ENCODE data around the gene ROBO1.

The ROBO1 gene

GRCh38 chr3:79773291-79773690 is 5.5 kb upstream of the ROBO1 start:
- no peaks in the 10 kb centered on the region for H3K9me2 ChIP-seq (replicated peaks; ENCODE audit: insufficient read depth, low read length)
- H3K79me2 ChIP-seq (ENCODE audit: insufficient read depth, low read length): no peaks in the 10 kb centered on the region
- H3K27me3 ChIP-seq (ENCODE audit: low read length): no peaks in the 10 kb centered on the region
- no peak for TF ChIP-seq CTCF (IDR thresholded peaks at IDR 0.05; ENCODE audit: insufficient read depth, low read length, poor library complexity, severe bottlenecking)
- TF ChIP-seq EZH2phosphoT487 (conservative IDR thresholded peaks at IDR 0.05; ENCODE audit: low read length): no peak
- no peaks in the 10 kb centered on the region for H3K9me3 ChIP-seq (ENCODE audit: insufficient read depth, low read length)
- H2AFZ ChIP-seq (ENCODE audit: low read depth, low read length, severe bottlenecking): no peak overlapping the region
- no peak overlapping the region for H3K27ac ChIP-seq (ENCODE audit: low read depth, low read length)
- no peaks in the 10 kb centered on the region for H4K20me1 ChIP-seq (ENCODE audit: low read depth, low read length)
- no peak overlapping the region for H3K4me2 ChIP-seq (ENCODE audit: low read depth, low read length, poor library complexity, severe bottlenecking)
- H3K9ac ChIP-seq (ENCODE audit: low read length): no peak overlapping the region
- H3K36me3 ChIP-seq (ENCODE audit: low read length): no peaks in the 10 kb centered on the region
- no peaks in the 10 kb centered on the region for H3F3A ChIP-seq (ENCODE audit: insufficient read depth)
- H3K4me3 ChIP-seq (ENCODE audit: insufficient read depth, low read length, poor library complexity, severe bottlenecking): no peak overlapping the region

GRCh38 chr3:79769229-79769628 is 1.4 kb upstream of the ROBO1 start:
- no peaks in the 10 kb centered on the region for H3K27me3 ChIP-seq (ENCODE audit: low read length)
- H2AFZ ChIP-seq (ENCODE audit: low read depth, low read length, severe bottlenecking): no peak overlapping the region
- no peaks in the 10 kb centered on the region for H3F3A ChIP-seq (ENCODE audit: insufficient read depth)
- H3K9ac ChIP-seq (ENCODE audit: low read length): no peak overlapping the region
- H3K4me3 ChIP-seq (ENCODE audit: insufficient read depth, low read length, poor library complexity, severe bottlenecking): no peak overlapping the region
- H3K9me3 ChIP-seq (ENCODE audit: insufficient read depth, low read length): no peaks in the 10 kb centered on the region
- no peak overlapping the region for H3K4me2 ChIP-seq (ENCODE audit: low read depth, low read length, poor library complexity, severe bottlenecking)
- H3K9me2 ChIP-seq (replicated peaks; ENCODE audit: insufficient read depth, low read length): no peaks in the 10 kb centered on the region
- H3K79me2 ChIP-seq (ENCODE audit: insufficient read depth, low read length): no peaks in the 10 kb centered on the region
- no peak for TF ChIP-seq CTCF (IDR thresholded peaks at IDR 0.05; ENCODE audit: insufficient read depth, low read length, poor library complexity, severe bottlenecking)
- no peak for TF ChIP-seq EZH2phosphoT487 (conservative IDR thresholded peaks at IDR 0.05; ENCODE audit: low read length)
- no peaks in the 10 kb centered on the region for H4K20me1 ChIP-seq (ENCODE audit: low read depth, low read length)
- H3K36me3 ChIP-seq (ENCODE audit: low read length): no peaks in the 10 kb centered on the region
- no peak overlapping the region for H3K27ac ChIP-seq (ENCODE audit: low read depth, low read length)

- Histone ChIP-seq H3K36me3 (ENCODE audit: low read length) (no peaks in the 10 kb centered on the region), H3K4me3 (ENCODE audit: insufficient read depth, low read length, poor library complexity, severe bottlenecking) (no peak overlapping the region), H3K27ac (ENCODE audit: low read depth, low read length) (no peak overlapping the region), H4K20me1 (ENCODE audit: low read depth, low read length) (no peaks in the 10 kb centered on the region), H3K9me3 (ENCODE audit: insufficient read depth, low read length) (no peaks in the 10 kb centered on the region), H3F3A (ENCODE audit: insufficient read depth) (no peaks in the 10 kb centered on the region), H3K27me3 (ENCODE audit: low read length) (no peaks in the 10 kb centered on the region), H3K79me2 (ENCODE audit: insufficient read depth, low read length) (no peaks in the 10 kb centered on the region), H3K9ac (ENCODE audit: low read length) (no peak overlapping the region), H3K4me2 (ENCODE audit: low read depth, low read length, poor library complexity, severe bottlenecking) (no peak overlapping the region), H3K9me2 (replicated peaks; ENCODE audit: insufficient read depth, low read length) (no peaks in the 10 kb centered on the region), H2AFZ (ENCODE audit: low read depth, low read length, severe bottlenecking) (no peak overlapping the region)
- TF ChIP-seq EZH2phosphoT487 (conservative IDR thresholded peaks at IDR 0.05; ENCODE audit: low read length): no peak
- TF ChIP-seq CTCF (IDR thresholded peaks at IDR 0.05; ENCODE audit: insufficient read depth, low read length, poor library complexity, severe bottlenecking): no peak
Observed at GRCh38 chr3:79767194-79767904, 449 bp downstream of the ROBO1 start.
